ENCODE results near the gene SNX30.

DNA sequence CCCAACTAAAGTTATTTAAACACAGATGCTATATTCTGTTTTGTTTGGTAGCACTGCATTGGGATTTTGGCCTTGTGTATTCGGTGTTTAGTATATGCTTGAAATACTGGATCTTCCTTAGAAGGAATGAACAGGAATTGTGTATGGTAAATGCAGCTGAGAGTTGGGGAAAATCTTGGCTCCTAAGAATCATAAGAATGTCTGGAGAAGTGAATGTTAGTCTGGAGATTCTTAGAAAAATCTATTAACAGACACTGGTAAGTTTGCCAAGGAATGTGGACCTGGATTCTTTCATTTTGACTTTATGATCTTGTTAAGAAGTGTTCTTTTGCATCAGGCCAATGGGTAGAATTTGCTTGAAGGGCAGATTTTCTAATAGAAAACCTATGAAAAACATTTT is 38.9 kb downstream of the SNX30 start:
- TF ChIP-seq, protein P1, sequence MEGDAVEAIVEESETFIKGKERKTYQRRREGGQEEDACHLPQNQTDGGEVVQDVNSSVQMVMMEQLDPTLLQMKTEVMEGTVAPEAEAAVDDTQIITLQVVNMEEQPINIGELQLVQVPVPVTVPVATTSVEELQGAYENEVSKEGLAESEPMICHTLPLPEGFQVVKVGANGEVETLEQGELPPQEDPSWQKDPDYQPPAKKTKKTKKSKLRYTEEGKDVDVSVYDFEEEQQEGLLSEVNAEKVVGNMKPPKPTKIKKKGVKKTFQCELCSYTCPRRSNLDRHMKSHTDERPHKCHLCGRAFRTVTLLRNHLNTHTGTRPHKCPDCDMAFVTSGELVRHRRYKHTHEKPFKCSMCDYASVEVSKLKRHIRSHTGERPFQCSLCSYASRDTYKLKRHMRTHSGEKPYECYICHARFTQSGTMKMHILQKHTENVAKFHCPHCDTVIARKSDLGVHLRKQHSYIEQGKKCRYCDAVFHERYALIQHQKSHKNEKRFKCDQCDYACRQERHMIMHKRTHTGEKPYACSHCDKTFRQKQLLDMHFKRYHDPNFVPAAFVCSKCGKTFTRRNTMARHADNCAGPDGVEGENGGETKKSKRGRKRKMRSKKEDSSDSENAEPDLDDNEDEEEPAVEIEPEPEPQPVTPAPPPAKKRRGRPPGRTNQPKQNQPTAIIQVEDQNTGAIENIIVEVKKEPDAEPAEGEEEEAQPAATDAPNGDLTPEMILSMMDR (IDR thresholded peaks at IDR 0.05), result no peak
- TF ChIP-seq, protein P2, sequence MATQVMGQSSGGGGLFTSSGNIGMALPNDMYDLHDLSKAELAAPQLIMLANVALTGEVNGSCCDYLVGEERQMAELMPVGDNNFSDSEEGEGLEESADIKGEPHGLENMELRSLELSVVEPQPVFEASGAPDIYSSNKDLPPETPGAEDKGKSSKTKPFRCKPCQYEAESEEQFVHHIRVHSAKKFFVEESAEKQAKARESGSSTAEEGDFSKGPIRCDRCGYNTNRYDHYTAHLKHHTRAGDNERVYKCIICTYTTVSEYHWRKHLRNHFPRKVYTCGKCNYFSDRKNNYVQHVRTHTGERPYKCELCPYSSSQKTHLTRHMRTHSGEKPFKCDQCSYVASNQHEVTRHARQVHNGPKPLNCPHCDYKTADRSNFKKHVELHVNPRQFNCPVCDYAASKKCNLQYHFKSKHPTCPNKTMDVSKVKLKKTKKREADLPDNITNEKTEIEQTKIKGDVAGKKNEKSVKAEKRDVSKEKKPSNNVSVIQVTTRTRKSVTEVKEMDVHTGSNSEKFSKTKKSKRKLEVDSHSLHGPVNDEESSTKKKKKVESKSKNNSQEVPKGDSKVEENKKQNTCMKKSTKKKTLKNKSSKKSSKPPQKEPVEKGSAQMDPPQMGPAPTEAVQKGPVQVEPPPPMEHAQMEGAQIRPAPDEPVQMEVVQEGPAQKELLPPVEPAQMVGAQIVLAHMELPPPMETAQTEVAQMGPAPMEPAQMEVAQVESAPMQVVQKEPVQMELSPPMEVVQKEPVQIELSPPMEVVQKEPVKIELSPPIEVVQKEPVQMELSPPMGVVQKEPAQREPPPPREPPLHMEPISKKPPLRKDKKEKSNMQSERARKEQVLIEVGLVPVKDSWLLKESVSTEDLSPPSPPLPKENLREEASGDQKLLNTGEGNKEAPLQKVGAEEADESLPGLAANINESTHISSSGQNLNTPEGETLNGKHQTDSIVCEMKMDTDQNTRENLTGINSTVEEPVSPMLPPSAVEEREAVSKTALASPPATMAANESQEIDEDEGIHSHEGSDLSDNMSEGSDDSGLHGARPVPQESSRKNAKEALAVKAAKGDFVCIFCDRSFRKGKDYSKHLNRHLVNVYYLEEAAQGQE (IDR thresholded peaks at IDR 0.05; ENCODE audit: insufficient read depth in 1 of 2, low read depth in 2 of 2, low read length in 1 of 2), result no peak

Data from Panc1 (cell line).